Peyer's patch (tissue), 4 donors: Measurements from ENCODE around the gene POLD1.

ENCODE experiments used
- POLR2A ChIP-seq, 2 donors: fragments of 450-650 bp; IDR thresholded peaks; one replicate each; pipeline ENCODE4 v1.5.1; 2017; ENCODE audit warnings: antibody characterized with exemption in 2 of 2, mild to moderate bottlenecking in 2 of 2, moderate library complexity in 2 of 2
- TF ChIP-seq, protein P1 (sequence below), 6 experiments: fragments of 450-650 bp in 4 of 6; fragments of 200-600 bp in 2 of 6; sonication (generic) in 1 of 6; IDR thresholded peaks; one replicate each; pipeline ENCODE4 v1.5.1; 2017 to 2019; ENCODE audit warnings: antibody characterized with exemption in 6 of 6, mild to moderate bottlenecking in 3 of 6, moderate library complexity in 1 of 6

DNA sequence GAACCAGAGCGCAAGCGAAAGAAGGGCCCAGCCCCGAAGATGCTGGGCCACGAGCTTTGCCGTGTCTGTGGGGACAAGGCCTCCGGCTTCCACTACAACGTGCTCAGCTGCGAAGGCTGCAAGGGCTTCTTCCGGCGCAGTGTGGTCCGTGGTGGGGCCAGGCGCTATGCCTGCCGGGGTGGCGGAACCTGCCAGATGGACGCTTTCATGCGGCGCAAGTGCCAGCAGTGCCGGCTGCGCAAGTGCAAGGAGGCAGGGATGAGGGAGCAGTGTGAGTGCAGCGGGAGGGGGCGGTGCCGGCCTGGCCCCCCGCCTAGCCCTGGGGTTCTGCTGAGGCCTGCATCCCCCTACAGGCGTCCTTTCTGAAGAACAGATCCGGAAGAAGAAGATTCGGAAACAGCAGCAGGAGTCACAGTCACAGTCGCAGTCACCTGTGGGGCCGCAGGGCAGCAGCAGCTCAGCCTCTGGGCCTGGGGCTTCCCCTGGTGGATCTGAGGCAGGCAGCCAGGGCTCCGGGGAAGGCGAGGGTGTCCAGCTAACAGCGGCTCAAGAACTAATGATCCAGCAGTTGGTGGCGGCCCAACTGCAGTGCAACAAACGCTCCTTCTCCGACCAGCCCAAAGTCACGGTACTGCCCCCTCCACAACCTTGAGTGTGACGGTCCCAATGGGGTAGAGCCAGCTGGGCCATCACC lies 5.8 kb upstream of the POLD1 start:
- no peak for TF ChIP-seq POLR2A (IDR thresholded peaks at IDR 0.05)
- TF ChIP-seq, protein P1, sequence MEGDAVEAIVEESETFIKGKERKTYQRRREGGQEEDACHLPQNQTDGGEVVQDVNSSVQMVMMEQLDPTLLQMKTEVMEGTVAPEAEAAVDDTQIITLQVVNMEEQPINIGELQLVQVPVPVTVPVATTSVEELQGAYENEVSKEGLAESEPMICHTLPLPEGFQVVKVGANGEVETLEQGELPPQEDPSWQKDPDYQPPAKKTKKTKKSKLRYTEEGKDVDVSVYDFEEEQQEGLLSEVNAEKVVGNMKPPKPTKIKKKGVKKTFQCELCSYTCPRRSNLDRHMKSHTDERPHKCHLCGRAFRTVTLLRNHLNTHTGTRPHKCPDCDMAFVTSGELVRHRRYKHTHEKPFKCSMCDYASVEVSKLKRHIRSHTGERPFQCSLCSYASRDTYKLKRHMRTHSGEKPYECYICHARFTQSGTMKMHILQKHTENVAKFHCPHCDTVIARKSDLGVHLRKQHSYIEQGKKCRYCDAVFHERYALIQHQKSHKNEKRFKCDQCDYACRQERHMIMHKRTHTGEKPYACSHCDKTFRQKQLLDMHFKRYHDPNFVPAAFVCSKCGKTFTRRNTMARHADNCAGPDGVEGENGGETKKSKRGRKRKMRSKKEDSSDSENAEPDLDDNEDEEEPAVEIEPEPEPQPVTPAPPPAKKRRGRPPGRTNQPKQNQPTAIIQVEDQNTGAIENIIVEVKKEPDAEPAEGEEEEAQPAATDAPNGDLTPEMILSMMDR (IDR thresholded peaks at IDR 0.05): no peak
